A673 (cell line): ENCODE measurements around the gene LRRC3B.

ENCODE experiments used
- CTCF ChIP-seq: fragments of 300-800, 200-600 bp; sonication (generic); conservative IDR thresholded peaks from 2 replicates; pipeline ENCODE4 v1.5.1; 2017; ENCODE audit warnings: low read depth, mild to moderate bottlenecking, antibody characterized with exemption, low read length, moderate library complexity, mixed read lengths
- EZH2 ChIP-seq: fragments of 200-600 bp; sonication (generic); IDR thresholded peaks from 2 replicates; pipeline ENCODE4 v1.6.1; 2017; ENCODE audit warnings: borderline replicate concordance, low read depth, mild to moderate bottlenecking, mixed read lengths, antibody characterized with exemption, low read length; ENCODE audit not compliant: poor library complexity, severe bottlenecking

- TF ChIP-seq CTCF: no peak
- no peak for TF ChIP-seq EZH2
Measured at GRCh38 chr3:26639339-26639738, 16.8 kb downstream of the LRRC3B start.
